GM12878 (cell line): ENCODE results near the gene BGLAP. TPM values are rescaled to one million over a fixed set of nuclear protein-coding genes. Genes with fewer than 3 reads are reported as not detected.

Experiments used
- BHLHE40 ChIP-seq, 2 experiments: fragments of 450-650 bp in 1 of 2; IDR thresholded peaks; 2 replicates each; pipeline ENCODE4 v1.6.1; 2011 to 2017; ENCODE audit warnings: low read depth in 2 of 2, borderline replicate concordance in 1 of 2, improper control_type of control experiment in 1 of 2, low read length in 1 of 2, mild to moderate bottlenecking in 1 of 2
- BMI1 ChIP-seq: fragments of 450-650 bp; IDR thresholded peaks from 2 replicates; pipeline ENCODE4 v1.6.1; 2016; ENCODE audit warnings: mild to moderate bottlenecking, moderate library complexity, borderline replicate concordance
- CBX3 ChIP-seq: fragments of 200-600 bp; sonication (generic); IDR thresholded peaks from 2 replicates; pipeline ENCODE4 v1.6.1; 2016; ENCODE audit warnings: low read depth, borderline replicate concordance
- CBX5 ChIP-seq: sonication (generic); IDR thresholded peaks from 2 replicates; pipeline ENCODE4 v1.6.1; 2016; ENCODE audit warnings: low read depth, moderate library complexity, mild to moderate bottlenecking, inconsistent platforms
- DPF2 ChIP-seq: fragments of 450-650 bp; IDR thresholded peaks from 2 replicates; pipeline ENCODE4 v1.6.1; 2017; ENCODE audit warnings: mild to moderate bottlenecking
- FOS ChIP-seq: IDR thresholded peaks from 3 replicates; pipeline ENCODE4 v1.6.1; 2011; ENCODE audit warnings: borderline replicate concordance; ENCODE audit not compliant: insufficient read length; ENCODE audit errors: extremely low read depth
- GATAD2B ChIP-seq: fragments of 450-650 bp; conservative IDR thresholded peaks from 2 replicates; pipeline ENCODE4 v1.6.1; 2017; ENCODE audit warnings: low read depth, mild to moderate bottlenecking, moderate library complexity
- LARP7 ChIP-seq: fragments of 450-650 bp; IDR thresholded peaks from 2 replicates; pipeline ENCODE4 v1.6.1; 2017; ENCODE audit warnings: mild to moderate bottlenecking
- MEF2B ChIP-seq: fragments of 450-650 bp; IDR thresholded peaks from 2 replicates; pipeline ENCODE4 v1.6.1; 2018; ENCODE audit warnings: mild to moderate bottlenecking, moderate library complexity; ENCODE audit not compliant: partially characterized antibody, poor library complexity, severe bottlenecking
- NFIC ChIP-seq: IDR thresholded peaks from 2 replicates; pipeline ENCODE4 v1.6.1; 2012; ENCODE audit warnings: low read depth, mild to moderate bottlenecking, inconsistent platforms, low read length, moderate library complexity
- NFXL1 ChIP-seq: fragments of 450-650 bp; IDR thresholded peaks from 2 replicates; pipeline ENCODE4 v1.6.1; 2017; ENCODE audit warnings: antibody characterized with exemption, mild to moderate bottlenecking, borderline replicate concordance
- NFYA ChIP-seq: IDR thresholded peaks from 2 replicates; pipeline ENCODE4 v1.6.1; 2011; ENCODE audit warnings: low read depth, mild to moderate bottlenecking, low read length, improper control_type of control experiment, borderline replicate concordance
- NR2F1 ChIP-seq: fragments of 450-650 bp; conservative IDR thresholded peaks from 2 replicates; pipeline ENCODE4 v1.6.1; 2017; ENCODE audit warnings: mild to moderate bottlenecking
- POLR2AphosphoS5 ChIP-seq: IDR thresholded peaks from 2 replicates; pipeline ENCODE4 v1.6.1; 2011; ENCODE audit warnings: mild to moderate bottlenecking, low read length, inconsistent platforms
- RAD21 ChIP-seq: IDR thresholded peaks from 2 replicates; pipeline ENCODE4 v1.6.1; 2011; ENCODE audit warnings: mild to moderate bottlenecking, low read depth, low read length, moderate library complexity; ENCODE audit not compliant: insufficient read depth
- RBBP5 ChIP-seq: fragments of 200-600 bp; sonication (generic); conservative IDR thresholded peaks from 2 replicates; pipeline ENCODE4 v1.6.1; 2016
- SIN3A ChIP-seq: IDR thresholded peaks from 2 replicates; pipeline ENCODE4 v1.6.1; 2012; ENCODE audit warnings: low read depth, low read length, improper control_type of control experiment
- TCF12 ChIP-seq: IDR thresholded peaks from 2 replicates; pipeline ENCODE4 v1.6.1; 2011; ENCODE audit warnings: low read depth, mild to moderate bottlenecking, low read length
- TCF3 ChIP-seq: IDR thresholded peaks from 2 replicates; pipeline ENCODE4 v1.6.1; 2012; ENCODE audit warnings: low read depth, mild to moderate bottlenecking, low read length, borderline replicate concordance; ENCODE audit not compliant: insufficient read depth
- polyA plus RNA-seq, 11 experiments: library from polyadenylated mRNA; depleted of rRNA in 4 of 11; unstranded in 6 of 11; stranded (reverse) in 5 of 11; fragments of >200 nt; fragmentation: Nextera tagmentation in 4 of 11; fragmentation: Illumina TruSeq in 1 of 11; extraction: Ambion mirVana in 4 of 11; extraction: Trizol in 1 of 11; gene quantifications; 1 replicate in 1 of 11; 2 replicates in 10 of 11; pipeline versions ENCODE4 v1.2.1 to v1.2.3, GENCODE V29; 2011 to 2016; ENCODE audit warnings: inconsistent platforms in 2 of 11, missing spikeins in 2 of 11, low read depth in 1 of 11
- total RNA-seq, 4 experiments: library from RNA; depleted of rRNA in 3 of 4; stranded (reverse); fragments of >200 nt in 3 of 4; fragmentation: Illumina TruSeq in 1 of 4; extraction: Trizol in 1 of 4; gene quantifications; 2 replicates each; pipeline versions ENCODE4 v1.2.1 to v1.2.3, GENCODE V29; 2013 to 2021
- TF ChIP-seq, protein P1 (sequence below): IDR thresholded peaks from 2 replicates; pipeline ENCODE4 v1.6.1; 2011; ENCODE audit warnings: borderline replicate concordance, low read depth, mild to moderate bottlenecking, moderate library complexity, low read length; ENCODE audit not compliant: insufficient read depth, poor library complexity, severe bottlenecking

The BGLAP gene
- total and polyA plus RNA-seq, 10 of the 15 experiments (the other 5 are each of a cell fraction or from before 2014, with no cell fraction given): 0.20 to 1.8 (median 0.40) TPM; not detected in 3

DNA sequence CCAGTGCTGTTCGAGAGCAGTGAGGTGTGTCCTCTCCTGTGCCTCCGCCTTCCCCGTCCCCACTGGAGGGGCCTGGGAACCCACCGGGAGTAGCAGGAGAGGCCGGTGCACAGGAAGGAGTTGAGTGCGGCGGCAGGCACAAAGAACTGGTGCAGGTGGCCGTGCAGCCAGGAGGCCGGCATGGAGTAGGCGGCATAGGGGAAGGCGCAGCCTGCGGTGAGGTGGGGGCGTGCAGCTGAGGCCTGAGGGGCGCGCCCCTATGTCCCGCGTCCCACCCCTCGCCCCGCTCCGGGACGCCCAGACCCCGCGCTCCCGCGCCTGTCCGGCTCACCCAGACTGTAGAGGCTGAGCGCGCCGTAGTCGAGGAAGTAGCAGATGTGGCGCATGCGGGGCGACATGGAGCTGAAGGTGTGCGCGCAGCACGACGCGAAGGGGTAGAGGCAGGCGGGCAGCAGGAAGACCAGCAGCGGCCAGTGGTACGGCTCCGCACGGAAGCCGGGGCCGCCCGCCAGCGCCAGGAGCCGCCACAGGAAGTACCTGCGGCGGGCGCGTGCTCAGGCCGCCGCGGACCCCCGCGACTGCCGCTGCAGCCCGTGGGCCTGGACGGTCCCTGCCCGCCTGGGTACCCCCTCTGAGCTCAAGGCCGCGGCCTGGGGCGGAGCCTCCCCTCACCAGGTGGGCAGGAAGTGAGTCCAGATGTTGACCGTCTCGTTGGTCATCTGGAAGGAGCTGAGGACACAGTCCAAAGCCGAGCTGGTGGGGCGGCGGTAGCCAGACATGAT, 3.7 kb downstream of the BGLAP start (continued):
- no peak for TF ChIP-seq RBBP5
- TF ChIP-seq NR2F1: 0 out of 2 replicates have a peak, but pooled peaks have one; percentile 19
- TF ChIP-seq LARP7: peak; percentile 50; the same call in 1 of the 2 replicates
- peak; percentile 40; the same call in 1 of the 2 replicates for TF ChIP-seq DPF2
- no peak for TF ChIP-seq CBX5
- TF ChIP-seq, protein P1, sequence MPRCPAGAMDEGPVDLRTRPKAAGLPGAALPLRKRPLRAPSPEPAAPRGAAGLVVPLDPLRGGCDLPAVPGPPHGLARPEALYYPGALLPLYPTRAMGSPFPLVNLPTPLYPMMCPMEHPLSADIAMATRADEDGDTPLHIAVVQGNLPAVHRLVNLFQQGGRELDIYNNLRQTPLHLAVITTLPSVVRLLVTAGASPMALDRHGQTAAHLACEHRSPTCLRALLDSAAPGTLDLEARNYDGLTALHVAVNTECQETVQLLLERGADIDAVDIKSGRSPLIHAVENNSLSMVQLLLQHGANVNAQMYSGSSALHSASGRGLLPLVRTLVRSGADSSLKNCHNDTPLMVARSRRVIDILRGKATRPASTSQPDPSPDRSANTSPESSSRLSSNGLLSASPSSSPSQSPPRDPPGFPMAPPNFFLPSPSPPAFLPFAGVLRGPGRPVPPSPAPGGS: peak; percentile 30
- TF ChIP-seq NFIC: no peak
- TF ChIP-seq TCF12: 0 out of 2 replicates have a peak, but pooled peaks have one; percentile 2
- TF ChIP-seq BHLHE40 (IDR thresholded peaks at IDR 0.05; ENCODE audit: borderline replicate concordance in 1 of 2, low read depth in 2 of 2, low read length in 1 of 2): peak in 1 of 2 experiments; percentile 55; a peak in 1 of 4 replicates
- TF ChIP-seq CBX3: no peak
- TF ChIP-seq NFYA: no peak
- TF ChIP-seq FOS: no peak
- TF ChIP-seq NFXL1: no peak
- 0 out of 2 replicates have a peak, but pooled peaks have one; percentile 32 for TF ChIP-seq POLR2AphosphoS5
- no peak for TF ChIP-seq RAD21
- TF ChIP-seq BMI1: no peak
- TF ChIP-seq GATAD2B: peak; percentile 76; the same call in 1 of the 2 replicates
- TF ChIP-seq SIN3A: no peak
- no peak for TF ChIP-seq MEF2B
- TF ChIP-seq TCF3: 0 out of 2 replicates have a peak, but pooled peaks have one; percentile 52
